H9 (cell line): ENCODE results near the gene SUCLG1. TPM values are rescaled to one million over a fixed set of nuclear protein-coding genes. Genes with fewer than 3 reads are reported as not detected.

Experiments
- DNase-seq: peaks from one replicate; pipeline ENCODE4 v3.0.0-alpha.2; 2017
- H2AFZ ChIP-seq: one replicate; pipeline ENCODE4 v1.6.1; 2013; ENCODE audit warnings: mild to moderate bottlenecking, low read length, control low read depth, moderate library complexity
- H2AK5ac ChIP-seq: 2 replicates; pipeline ENCODE4 v1.6.1; 2013; ENCODE audit warnings: low read length, control low read depth, mixed read lengths; ENCODE audit not compliant: insufficient read length
- H2BK120ac ChIP-seq: one replicate; pipeline ENCODE4 v1.6.1; 2013; ENCODE audit warnings: low read depth, mild to moderate bottlenecking, low read length, control low read depth, inconsistent platforms; ENCODE audit not compliant: poor library complexity, severe bottlenecking
- H2BK12ac ChIP-seq: 2 replicates; pipeline ENCODE4 v1.6.1; 2013; ENCODE audit warnings: low read length, control low read depth, mixed read lengths, low read depth; ENCODE audit not compliant: insufficient read length
- H2BK15ac ChIP-seq: 2 replicates; pipeline ENCODE4 v1.6.1; 2013; ENCODE audit warnings: low read depth, low read length, control low read depth
- H2BK20ac ChIP-seq: one replicate; pipeline ENCODE4 v1.6.1; 2013; ENCODE audit warnings: low read depth, mild to moderate bottlenecking, low read length, control low read depth, inconsistent platforms; ENCODE audit not compliant: poor library complexity, severe bottlenecking
- H2BK5ac ChIP-seq: 2 replicates; pipeline ENCODE4 v1.6.1; 2013; ENCODE audit warnings: low read length, control low read depth, mixed read lengths; ENCODE audit not compliant: insufficient read length
- H3K14ac ChIP-seq: 2 replicates; pipeline ENCODE4 v1.6.1; 2013; ENCODE audit warnings: low read length, control low read depth; ENCODE audit not compliant: insufficient read depth
- H3K18ac ChIP-seq: 2 replicates; pipeline ENCODE4 v1.6.1; 2013; ENCODE audit warnings: low read depth, mild to moderate bottlenecking, mixed read lengths, low read length, control low read depth; ENCODE audit not compliant: insufficient read length
- H3K23ac ChIP-seq: 2 replicates; pipeline ENCODE4 v1.6.1; 2013; ENCODE audit warnings: low read length, control low read depth, mixed read lengths, low read depth; ENCODE audit not compliant: insufficient read length
- H3K23me2 ChIP-seq: 2 replicates; pipeline ENCODE4 v1.6.1; 2013; ENCODE audit warnings: low read depth, mild to moderate bottlenecking, mixed read lengths, low read length, control low read depth; ENCODE audit not compliant: insufficient read length, poor library complexity, severe bottlenecking
- H3K27ac ChIP-seq: 2 replicates; pipeline ENCODE4 v1.5.1; 2013; ENCODE audit warnings: low read length, control low read depth, mixed read lengths, low read depth; ENCODE audit not compliant: insufficient read length
- H3K27me3 ChIP-seq: 2 replicates; pipeline ENCODE4 v1.6.1; 2013; ENCODE audit warnings: low read length, control low read depth, inconsistent platforms; ENCODE audit not compliant: insufficient read depth
- H3K4ac ChIP-seq: 2 replicates; pipeline ENCODE4 v1.6.1; 2013; ENCODE audit warnings: low read depth, mild to moderate bottlenecking, control low read depth, inconsistent platforms, low read length, moderate library complexity
- H3K4me1 ChIP-seq: 2 replicates; pipeline ENCODE4 v1.6.1; 2013; ENCODE audit warnings: low read length, control low read depth, inconsistent platforms; ENCODE audit not compliant: insufficient read depth
- H3K4me2 ChIP-seq: 2 replicates; pipeline ENCODE4 v1.6.1; 2013; ENCODE audit warnings: low read length, control low read depth, mixed read lengths; ENCODE audit not compliant: insufficient read length, insufficient read depth
- H3K56ac ChIP-seq: 2 replicates; pipeline ENCODE4 v1.6.1; 2013; ENCODE audit warnings: low read depth, mild to moderate bottlenecking, mixed read lengths, low read length, control low read depth; ENCODE audit not compliant: insufficient read length
- H3K79me1 ChIP-seq: 2 replicates; pipeline ENCODE4 v1.6.1; 2013; ENCODE audit warnings: low read depth, mild to moderate bottlenecking, moderate library complexity, low read length, control low read depth, inconsistent platforms; ENCODE audit not compliant: insufficient read depth, poor library complexity, severe bottlenecking
- H3K79me2 ChIP-seq: 2 replicates; pipeline ENCODE4 v1.6.1; 2013; ENCODE audit warnings: low read length, control low read depth, inconsistent platforms; ENCODE audit not compliant: insufficient read depth
- H3K9ac ChIP-seq: 2 replicates; pipeline ENCODE4 v1.6.1; 2013; ENCODE audit warnings: low read length, control low read depth, mixed read lengths; ENCODE audit not compliant: insufficient read length; ENCODE audit errors: extremely low read depth
- H3K9me3 ChIP-seq: one replicate; pipeline ENCODE4 v1.6.1; 2013; ENCODE audit warnings: low read depth, low read length, inconsistent platforms; ENCODE audit not compliant: control insufficient read depth
- H3T11ph ChIP-seq: one replicate; pipeline ENCODE4 v1.6.1; 2013; ENCODE audit warnings: mild to moderate bottlenecking, low read length, control low read depth, inconsistent platforms
- H4K20me1 ChIP-seq: one replicate; pipeline ENCODE4 v1.6.1; 2013; ENCODE audit not compliant: control insufficient read depth, insufficient read length, insufficient read depth
- H4K5ac ChIP-seq: 2 replicates; pipeline ENCODE4 v1.6.1; 2013; ENCODE audit warnings: low read depth, mild to moderate bottlenecking, mixed read lengths, low read length, control low read depth; ENCODE audit not compliant: insufficient read length
- H4K8ac ChIP-seq: replicated peaks from 2 replicates; pipeline ENCODE4 v1.6.1; 2013; ENCODE audit warnings: low read length, control low read depth, mixed read lengths, low read depth; ENCODE audit not compliant: insufficient read length
- H4K91ac ChIP-seq: 2 replicates; pipeline ENCODE4 v1.6.1; 2013; ENCODE audit warnings: low read depth, mild to moderate bottlenecking, moderate library complexity, mixed read lengths, low read length, control low read depth; ENCODE audit not compliant: insufficient read length
- H3K27ac Mint-ChIP-seq, 3 experiments: 2 replicates in 2 of 3; 3 replicates in 1 of 3; pipeline ENCODE4 v1.8.0; 2020 to 2021; ENCODE audit warnings: mixed read lengths in 3 of 3, mild to moderate bottlenecking in 1 of 3, moderate library complexity in 1 of 3
- H3K27me3 Mint-ChIP-seq: 2 replicates; pipeline ENCODE4 v1.8.0; 2021; ENCODE audit warnings: low read depth, mild to moderate bottlenecking, moderate library complexity, mixed read lengths
- H3K36me3 Mint-ChIP-seq, 3 experiments: 2 replicates in 2 of 3; 3 replicates in 1 of 3; pipeline ENCODE4 v1.8.0; 2020 to 2021; ENCODE audit warnings: low read depth in 3 of 3, mixed read lengths in 3 of 3; ENCODE audit not compliant: insufficient read depth in 1 of 3
- H3K4me1 Mint-ChIP-seq, 2 experiments: 2 replicates each; pipeline ENCODE4 v1.8.0; 2020; ENCODE audit warnings: mixed read lengths in 2 of 2
- H3K4me3 Mint-ChIP-seq, 2 experiments: 2 replicates in 1 of 2; 3 replicates in 1 of 2; pipeline ENCODE4 v1.8.0; 2020 to 2021; ENCODE audit warnings: mild to moderate bottlenecking in 2 of 2, mixed read lengths in 2 of 2, moderate library complexity in 1 of 2
- H3K9me3 Mint-ChIP-seq, 2 experiments: 2 replicates in 1 of 2; 3 replicates in 1 of 2; pipeline ENCODE4 v1.8.0; 2020; ENCODE audit warnings: mild to moderate bottlenecking in 2 of 2, mixed read lengths in 2 of 2, moderate library complexity in 1 of 2
- CTCF ChIP-seq: fragments of 200-600 bp; sonication (generic); conservative IDR thresholded peaks from 3 replicates; pipeline ENCODE4 v1.8.0; 2021; ENCODE audit warnings: antibody characterized with exemption, mild to moderate bottlenecking
- WGBS: extraction: QIAGEN DNeasy Blood & Tissue Kit; methylation state at CpG from one replicate; pipeline ENCODE4 v1.1.7; 2013; ENCODE audit warnings: missing lambda C conversion rate, low lambda C conversion rate, mixed read lengths; ENCODE audit not compliant: insufficient read length; ENCODE audit errors: extremely low coverage; 5-methylcytosine and 5-hydroxymethylcytosine counted together
- total RNA-seq: library from RNA; stranded (reverse); gene quantifications from 2 replicates; pipeline ENCODE4 v1.2.1, GENCODE V29; 2021

Gene SUCLG1
- total RNA-seq, 1 experiment from 2014 or later, result 40.0 TPM

DNA sequence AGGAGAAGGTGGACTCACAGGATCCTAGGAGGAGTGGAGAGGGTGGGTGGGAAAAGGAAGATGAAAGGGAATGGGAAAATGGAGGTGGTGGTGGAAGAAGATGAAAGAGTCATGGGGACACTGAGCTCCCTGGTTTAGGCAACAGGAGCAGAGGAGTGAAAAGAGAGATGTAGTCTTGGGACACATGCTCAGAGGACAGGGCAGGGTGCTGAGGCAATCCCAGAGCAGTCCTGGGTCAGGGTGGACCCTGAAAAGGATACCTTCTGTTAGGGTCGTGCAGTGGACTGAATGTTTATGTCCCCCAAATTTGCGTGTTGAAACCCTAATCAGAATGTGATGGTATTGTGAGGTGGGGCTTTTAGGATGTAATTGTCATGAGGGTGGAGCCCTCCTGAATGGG, 37.9 kb downstream of the SUCLG1 start:
- no peaks in the 10 kb centered on the region for H3K27me3 ChIP-seq
- no peak overlapping the region for H3T11ph ChIP-seq
- no peak overlapping the region for H4K8ac ChIP-seq
- no peak overlapping the region for H4K91ac ChIP-seq
- H3K79me2 ChIP-seq, result no peaks in the 10 kb centered on the region
- H3K23me2 ChIP-seq, result no peaks in the 10 kb centered on the region
- H2BK120ac ChIP-seq, result no peak overlapping the region
- no peaks in the 10 kb centered on the region for H4K20me1 ChIP-seq
- H3K4me1 ChIP-seq, result no peaks in the 10 kb centered on the region
- H2AK5ac ChIP-seq, result no peak overlapping the region
- no peak overlapping the region for H3K4ac ChIP-seq
- H3K36me3 Mint-ChIP-seq, result peaks cover 3 to 8% (median 4%) of the 10 kb centered on the region in 3 experiments; a peak in 4 of 7 replicates
- no peak overlapping the region for H3K4me3 Mint-ChIP-seq
- no peak overlapping the region for H3K4me2 ChIP-seq
- no peak overlapping the region for H2BK20ac ChIP-seq
- H3K27ac Mint-ChIP-seq, result no peak overlapping the region; a peak in 1 of 7 replicates
- no peak overlapping the region for H3K18ac ChIP-seq
- H3K27ac ChIP-seq, result no peak overlapping the region
- H3K4me1 Mint-ChIP-seq, result no peaks in the 10 kb centered on the region
- H3K79me1 ChIP-seq, result no peaks in the 10 kb centered on the region
- H3K9me3 Mint-ChIP-seq, result no peaks in the 10 kb centered on the region; a peak in 1 of 5 replicates
- TF ChIP-seq CTCF, result no peak
- no peak overlapping the region for H3K23ac ChIP-seq
- H4K5ac ChIP-seq, result no peak overlapping the region
- H2BK15ac ChIP-seq, result no peak overlapping the region
- no peak overlapping the region for H2BK5ac ChIP-seq
- no peaks in the 10 kb centered on the region for H3K9me3 ChIP-seq
- H3K27me3 Mint-ChIP-seq, result no peaks in the 10 kb centered on the region
- DNase-seq, result no peak
- H3K14ac ChIP-seq, result no peak overlapping the region; the same call in 1 of the 2 replicates
- H3K9ac ChIP-seq, result no peak overlapping the region
- H2BK12ac ChIP-seq, result no peak overlapping the region
- no peak overlapping the region for H3K56ac ChIP-seq
- WGBS, result no CpG with 5 or more reads among the region's 2 CpGs
- no peak overlapping the region for H2AFZ ChIP-seq
